ENCODE measurements around the gene DPYD.

DNA sequence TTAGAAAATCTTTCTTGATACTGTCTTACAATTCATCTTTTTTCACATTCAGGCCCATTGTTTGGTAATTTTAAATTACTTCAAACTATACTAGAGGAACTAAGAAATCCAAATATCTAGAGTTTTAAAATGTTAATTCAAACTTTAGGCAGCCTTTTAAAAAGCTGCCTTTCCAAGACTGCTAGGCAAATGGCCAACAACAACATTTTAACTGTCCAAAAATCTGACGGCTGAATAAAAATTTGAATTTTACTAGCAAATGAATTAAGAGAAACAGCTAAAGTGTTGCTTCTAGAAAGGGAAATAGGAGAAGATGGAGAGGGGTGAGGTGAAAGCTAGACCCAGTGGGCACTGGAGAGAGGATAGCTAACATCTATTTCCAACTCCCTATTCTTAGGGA lies 17.2 kb downstream of the DPYD start:
- TF ChIP-seq, protein P1, sequence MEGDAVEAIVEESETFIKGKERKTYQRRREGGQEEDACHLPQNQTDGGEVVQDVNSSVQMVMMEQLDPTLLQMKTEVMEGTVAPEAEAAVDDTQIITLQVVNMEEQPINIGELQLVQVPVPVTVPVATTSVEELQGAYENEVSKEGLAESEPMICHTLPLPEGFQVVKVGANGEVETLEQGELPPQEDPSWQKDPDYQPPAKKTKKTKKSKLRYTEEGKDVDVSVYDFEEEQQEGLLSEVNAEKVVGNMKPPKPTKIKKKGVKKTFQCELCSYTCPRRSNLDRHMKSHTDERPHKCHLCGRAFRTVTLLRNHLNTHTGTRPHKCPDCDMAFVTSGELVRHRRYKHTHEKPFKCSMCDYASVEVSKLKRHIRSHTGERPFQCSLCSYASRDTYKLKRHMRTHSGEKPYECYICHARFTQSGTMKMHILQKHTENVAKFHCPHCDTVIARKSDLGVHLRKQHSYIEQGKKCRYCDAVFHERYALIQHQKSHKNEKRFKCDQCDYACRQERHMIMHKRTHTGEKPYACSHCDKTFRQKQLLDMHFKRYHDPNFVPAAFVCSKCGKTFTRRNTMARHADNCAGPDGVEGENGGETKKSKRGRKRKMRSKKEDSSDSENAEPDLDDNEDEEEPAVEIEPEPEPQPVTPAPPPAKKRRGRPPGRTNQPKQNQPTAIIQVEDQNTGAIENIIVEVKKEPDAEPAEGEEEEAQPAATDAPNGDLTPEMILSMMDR (IDR thresholded peaks at IDR 0.05) = no peak
- no peak for TF ChIP-seq POLR2A (IDR thresholded peaks at IDR 0.05)
- no peak for TF ChIP-seq POLR2AphosphoS5 (IDR thresholded peaks at IDR 0.05)

Measured in sigmoid colon (tissue), 4 donors.